Activated naive CD4-positive, alpha-beta T cell treated with anti-CD3 and anti-CD28 coated beads, Interleukin-2, amount 10 ng/mL, durations not matched to agents 7 days and 5 days (primary cell): ENCODE measurements around the gene SEZ6.

Experiments
- CTCF ChIA-PET: fragments of 350-600 bp; sonication (Branson Sonifier 250); formaldehyde crosslinking; loops from one replicate; lab custom pipeline; 2021; ENCODE audit warnings: antibody characterized with exemption; lab: Charles Lee
- DNase-seq: peaks from one replicate; pipeline ENCODE4 v3.0.0-alpha.2; 2020
- H3K27ac Mint-ChIP-seq: one replicate; pipeline ENCODE4 v1.8.0; 2021; ENCODE audit warnings: mild to moderate bottlenecking, moderate library complexity, mixed read lengths
- H3K27me3 Mint-ChIP-seq: one replicate; pipeline ENCODE4 v1.8.0; 2021; ENCODE audit warnings: mild to moderate bottlenecking, mixed read lengths
- H3K36me3 Mint-ChIP-seq: one replicate; pipeline ENCODE4 v1.8.0; 2021; ENCODE audit warnings: mixed read lengths
- H3K4me1 Mint-ChIP-seq: one replicate; pipeline ENCODE4 v1.8.0; 2021; ENCODE audit warnings: mixed read lengths
- H3K4me3 Mint-ChIP-seq: one replicate; pipeline ENCODE4 v1.8.0; 2021; ENCODE audit warnings: mild to moderate bottlenecking, moderate library complexity, mixed read lengths
- H3K9me3 Mint-ChIP-seq: one replicate; pipeline ENCODE4 v1.8.0; 2021; ENCODE audit warnings: mixed read lengths

Gene SEZ6

GRCh38 chr17:29024316-29024952 lies 18.6 kb upstream of the SEZ6 start:
- CTCF ChIA-PET: no interaction called here
- H3K36me3 Mint-ChIP-seq: no peaks in the 10 kb centered on the region
- no peaks in the 10 kb centered on the region for H3K9me3 Mint-ChIP-seq
- DNase-seq: no peak
- H3K27me3 Mint-ChIP-seq: peaks cover 72% of the 10 kb centered on the region
- no peak overlapping the region for H3K27ac Mint-ChIP-seq
- peaks cover 3% of the 10 kb centered on the region for H3K4me1 Mint-ChIP-seq
- H3K4me3 Mint-ChIP-seq: no peak overlapping the region

- Mint-ChIP-seq H3K27me3 (peaks cover 82% of the 10 kb centered on the region), H3K36me3 (no peaks in the 10 kb centered on the region), H3K9me3 (no peaks in the 10 kb centered on the region), H3K27ac (no peak overlapping the region), H3K4me3 (no peak overlapping the region), H3K4me1 (peaks cover 5% of the 10 kb centered on the region)
- CTCF ChIA-PET: no interaction called here
- no peak for DNase-seq
Observed at GRCh38 chr17:29022074-29022473, 16.2 kb upstream of the SEZ6 start.

GRCh38 chr17:29021226-29021625 lies 15.4 kb upstream of the SEZ6 start:
- H3K27ac Mint-ChIP-seq: no peak overlapping the region
- no peak overlapping the region for H3K4me3 Mint-ChIP-seq
- no peaks in the 10 kb centered on the region for H3K36me3 Mint-ChIP-seq
- H3K27me3 Mint-ChIP-seq: peaks cover 86% of the 10 kb centered on the region
- H3K4me1 Mint-ChIP-seq: peaks cover 5% of the 10 kb centered on the region
- DNase-seq: no peak
- no peaks in the 10 kb centered on the region for H3K9me3 Mint-ChIP-seq
- CTCF ChIA-PET: no interaction called here

- Mint-ChIP-seq H3K4me1 (peaks cover 5% of the 10 kb centered on the region), H3K9me3 (no peaks in the 10 kb centered on the region), H3K4me3 (no peak overlapping the region), H3K27me3 (peaks cover 84% of the 10 kb centered on the region), H3K27ac (no peak overlapping the region), H3K36me3 (no peaks in the 10 kb centered on the region)
- DNase-seq: no peak
- CTCF ChIA-PET: no interaction called here
Observed at GRCh38 chr17:29020576-29020975, 14.7 kb upstream of the SEZ6 start.

GRCh38 chr17:29019475-29020181 lies 13.8 kb upstream of the SEZ6 start:
- no peak overlapping the region for H3K27ac Mint-ChIP-seq
- peaks cover 5% of the 10 kb centered on the region for H3K4me1 Mint-ChIP-seq
- H3K4me3 Mint-ChIP-seq: no peak overlapping the region
- H3K27me3 Mint-ChIP-seq: peaks cover 85% of the 10 kb centered on the region
- H3K36me3 Mint-ChIP-seq: no peaks in the 10 kb centered on the region
- no peak for DNase-seq
- CTCF ChIA-PET: interaction anchor here (0.7 to 1.1 kb wide), 5 partner anchors 13 to 98 kb away, joined by 3 to 4 read pairs (median 3); partner anchors contain the start of gene SEZ6
- H3K9me3 Mint-ChIP-seq: no peaks in the 10 kb centered on the region

- CTCF ChIA-PET: interaction anchor here (0.7 to 1.4 kb wide), 6 partner anchors 16 to 98 kb away, joined by 3 to 4 read pairs (median 3); no protein-coding TSS in a partner anchor
- no peak overlapping the region for H3K4me3 Mint-ChIP-seq
- DNase-seq: no peak
- no peaks in the 10 kb centered on the region for H3K36me3 Mint-ChIP-seq
- H3K27ac Mint-ChIP-seq: no peak overlapping the region
- H3K9me3 Mint-ChIP-seq: no peaks in the 10 kb centered on the region
- H3K27me3 Mint-ChIP-seq: peaks cover 83% of the 10 kb centered on the region
- H3K4me1 Mint-ChIP-seq: peaks cover 5% of the 10 kb centered on the region
Observed at GRCh38 chr17:29018788-29019474, 13.1 kb upstream of the SEZ6 start.

GRCh38 chr17:29016345-29017210 lies 10.7 kb upstream of the SEZ6 start:
- Mint-ChIP-seq H3K4me1 (peaks cover 5% of the 10 kb centered on the region), H3K27me3 (peaks cover 76% of the 10 kb centered on the region), H3K27ac (no peak overlapping the region), H3K36me3 (no peaks in the 10 kb centered on the region), H3K4me3 (no peak overlapping the region), H3K9me3 (no peaks in the 10 kb centered on the region)
- DNase-seq: no peak
- CTCF ChIA-PET: interaction anchor here (1.2 kb wide), 1 partner anchor 53 kb away, joined by 3 read pairs; no protein-coding TSS in a partner anchor

GRCh38 chr17:29014716-29015115 lies 8.9 kb upstream of the SEZ6 start:
- H3K27ac Mint-ChIP-seq: no peak overlapping the region
- CTCF ChIA-PET: interaction anchor here (0.6 to 1.2 kb wide), 2 partner anchors 49 to 110 kb away, joined by 3 to 4 read pairs; no protein-coding TSS in a partner anchor
- H3K4me1 Mint-ChIP-seq: peaks cover 5% of the 10 kb centered on the region
- no peaks in the 10 kb centered on the region for H3K9me3 Mint-ChIP-seq
- no peak for DNase-seq
- H3K27me3 Mint-ChIP-seq: peaks cover 73% of the 10 kb centered on the region
- no peaks in the 10 kb centered on the region for H3K36me3 Mint-ChIP-seq
- H3K4me3 Mint-ChIP-seq: no peak overlapping the region

GRCh38 chr17:29012535-29012934 lies 6.7 kb upstream of the SEZ6 start:
- Mint-ChIP-seq H3K36me3 (no peaks in the 10 kb centered on the region), H3K4me1 (no peaks in the 10 kb centered on the region), H3K27me3 (peaks cover 65% of the 10 kb centered on the region), H3K4me3 (no peak overlapping the region), H3K9me3 (no peaks in the 10 kb centered on the region), H3K27ac (no peak overlapping the region)
- DNase-seq: no peak
- CTCF ChIA-PET: no interaction called here

- Mint-ChIP-seq H3K4me1 (no peaks in the 10 kb centered on the region), H3K9me3 (no peaks in the 10 kb centered on the region), H3K4me3 (no peak overlapping the region), H3K27me3 (peaks cover 67% of the 10 kb centered on the region), H3K36me3 (no peaks in the 10 kb centered on the region), H3K27ac (no peak overlapping the region)
- CTCF ChIA-PET: interaction anchor here (1.2 to 1.9 kb wide), 2 partner anchors 10 to 45 kb away, joined by 3 to 5 read pairs; no protein-coding TSS in a partner anchor
- DNase-seq: no peak
Observed at GRCh38 chr17:29010586-29010985, 4.8 kb upstream of the SEZ6 start.

- Mint-ChIP-seq H3K4me1 (no peaks in the 10 kb centered on the region), H3K36me3 (no peaks in the 10 kb centered on the region), H3K4me3 (no peak overlapping the region), H3K9me3 (no peaks in the 10 kb centered on the region), H3K27ac (no peak overlapping the region), H3K27me3 (peaks cover 69% of the 10 kb centered on the region)
- no peak for DNase-seq
- CTCF ChIA-PET: interaction anchor here (0.7 to 1.9 kb wide), 4 partner anchors 9 to 107 kb away, joined by 3 to 5 read pairs (median 4); no protein-coding TSS in a partner anchor
Observed at GRCh38 chr17:29010129-29010528, 4.3 kb upstream of the SEZ6 start.

GRCh38 chr17:29008591-29008990 lies 2.8 kb upstream of the SEZ6 start:
- Mint-ChIP-seq H3K4me1 (peaks cover 3% of the 10 kb centered on the region), H3K36me3 (no peaks in the 10 kb centered on the region), H3K27me3 (peaks cover 72% of the 10 kb centered on the region), H3K27ac (no peak overlapping the region), H3K4me3 (no peak overlapping the region), H3K9me3 (no peaks in the 10 kb centered on the region)
- no peak for DNase-seq
- CTCF ChIA-PET: interaction anchor here (1.4 to 1.9 kb wide), 2 partner anchors 43 to 108 kb away, joined by 5 read pairs; no protein-coding TSS in a partner anchor

GRCh38 chr17:29007860-29008455 lies 2.1 kb upstream of the SEZ6 start:
- Mint-ChIP-seq H3K36me3 (no peaks in the 10 kb centered on the region), H3K27ac (no peak overlapping the region), H3K4me1 (peaks cover 3% of the 10 kb centered on the region), H3K4me3 (no peak overlapping the region), H3K9me3 (no peaks in the 10 kb centered on the region), H3K27me3 (peaks cover 78% of the 10 kb centered on the region)
- CTCF ChIA-PET: no interaction called here
- no peak for DNase-seq
